Parathyroid adenoma (tissue), 2 donors: ENCODE data around the gene FSD2.

Experiments
- H2AFZ ChIP-seq: fragments of 300-600 bp; sonication (generic); one replicate; pipeline ENCODE4 v1.7.0; 2017; ENCODE audit warnings: antibody characterized with exemption, mild to moderate bottlenecking
- H3K27ac ChIP-seq: fragments of 300-600 bp; sonication (generic); one replicate; pipeline ENCODE4 v1.7.0; 2017
- H3K27me3 ChIP-seq: fragments of 300-600 bp; sonication (generic); one replicate; pipeline ENCODE4 v1.7.0; 2017; ENCODE audit warnings: low read length; ENCODE audit not compliant: control insufficient read depth, insufficient read depth
- H3K36me3 ChIP-seq: fragments of 300-600 bp; sonication (generic); one replicate; pipeline ENCODE4 v1.7.0; 2017; ENCODE audit warnings: low read length; ENCODE audit not compliant: control insufficient read depth, insufficient read depth
- H3K4me1 ChIP-seq: fragments of 300-600 bp; sonication (generic); one replicate; pipeline ENCODE4 v1.7.0; 2017; ENCODE audit warnings: control low read depth
- H3K4me2 ChIP-seq: fragments of 300-600 bp; sonication (generic); one replicate; pipeline ENCODE4 v1.7.0; 2017; ENCODE audit warnings: low read length
- H3K4me3 ChIP-seq: fragments of 300-600 bp; sonication (generic); one replicate; pipeline ENCODE4 v1.7.0; 2017; ENCODE audit warnings: low read depth, low read length
- H3K79me2 ChIP-seq: fragments of 300-600 bp; sonication (generic); one replicate; pipeline ENCODE4 v1.7.0; 2017; ENCODE audit warnings: control low read depth
- H3K9ac ChIP-seq: fragments of 300-600 bp; sonication (generic); one replicate; pipeline ENCODE4 v1.7.0; 2017; ENCODE audit warnings: mild to moderate bottlenecking
- H3K9me3 ChIP-seq: fragments of 300-600 bp; sonication (generic); one replicate; pipeline ENCODE4 v1.7.0; 2017; ENCODE audit warnings: low read length; ENCODE audit not compliant: control insufficient read depth
- TF ChIP-seq, protein P1 (sequence below): fragments of 300-600 bp; sonication (generic); IDR thresholded peaks from one replicate; pipeline ENCODE4 v1.7.0; 2017; ENCODE audit warnings: antibody characterized with exemption, mild to moderate bottlenecking
- donor health status: primary hyperparathyroidism.

FSD2 gene

DNA sequence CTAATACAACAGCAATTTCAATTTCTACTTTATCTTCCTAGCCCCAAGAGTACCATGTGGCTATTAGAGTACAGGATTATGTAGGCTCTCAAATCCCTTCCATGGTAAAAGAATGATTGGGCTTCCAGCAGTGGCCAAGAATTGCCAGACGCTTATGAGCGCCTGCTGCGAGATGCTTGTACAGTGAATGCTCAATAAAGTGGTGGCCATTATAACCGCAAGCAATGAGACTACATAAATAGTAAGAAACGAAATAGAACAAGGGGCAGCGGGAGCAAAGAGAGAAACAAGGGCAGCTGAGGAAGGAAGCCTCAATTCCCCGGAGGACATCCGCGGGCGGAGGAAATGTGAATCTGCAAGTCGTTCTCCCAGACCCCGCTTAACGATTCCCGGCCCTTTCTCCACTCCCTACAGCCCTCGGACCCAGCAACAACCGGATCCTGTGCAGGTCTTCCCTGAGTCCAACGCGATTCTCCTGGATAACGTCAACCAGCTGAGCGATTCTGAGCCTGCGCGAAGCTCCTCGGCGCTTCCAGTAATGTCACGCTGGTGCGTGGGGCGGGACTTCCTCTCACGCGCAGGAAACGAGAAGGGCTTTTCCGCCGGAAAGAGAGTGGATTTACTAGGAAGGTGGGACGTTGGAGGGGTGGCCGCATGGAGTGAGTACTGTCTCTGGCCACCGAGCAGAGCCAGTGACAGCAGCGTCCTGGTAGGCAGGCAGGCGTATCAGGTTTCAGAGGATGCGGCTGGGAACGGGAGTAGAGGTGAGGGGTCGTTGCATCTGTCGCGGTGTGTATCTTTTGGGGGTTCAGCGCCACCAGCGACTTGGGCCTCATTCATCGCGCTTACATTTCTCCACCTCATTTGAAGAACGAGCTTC is 55.7 kb downstream of the FSD2 start:
- H3K27me3 ChIP-seq: no peaks in the 10 kb centered on the region
- H2AFZ ChIP-seq: peak overlapping the region; percentile 86
- no peaks in the 10 kb centered on the region for H3K36me3 ChIP-seq
- no peaks in the 10 kb centered on the region for H3K9me3 ChIP-seq
- no peak overlapping the region for H3K9ac ChIP-seq
- H3K4me1 ChIP-seq: no peaks in the 10 kb centered on the region
- H3K4me2 ChIP-seq: peak overlapping the region; percentile 95
- TF ChIP-seq, protein P1, sequence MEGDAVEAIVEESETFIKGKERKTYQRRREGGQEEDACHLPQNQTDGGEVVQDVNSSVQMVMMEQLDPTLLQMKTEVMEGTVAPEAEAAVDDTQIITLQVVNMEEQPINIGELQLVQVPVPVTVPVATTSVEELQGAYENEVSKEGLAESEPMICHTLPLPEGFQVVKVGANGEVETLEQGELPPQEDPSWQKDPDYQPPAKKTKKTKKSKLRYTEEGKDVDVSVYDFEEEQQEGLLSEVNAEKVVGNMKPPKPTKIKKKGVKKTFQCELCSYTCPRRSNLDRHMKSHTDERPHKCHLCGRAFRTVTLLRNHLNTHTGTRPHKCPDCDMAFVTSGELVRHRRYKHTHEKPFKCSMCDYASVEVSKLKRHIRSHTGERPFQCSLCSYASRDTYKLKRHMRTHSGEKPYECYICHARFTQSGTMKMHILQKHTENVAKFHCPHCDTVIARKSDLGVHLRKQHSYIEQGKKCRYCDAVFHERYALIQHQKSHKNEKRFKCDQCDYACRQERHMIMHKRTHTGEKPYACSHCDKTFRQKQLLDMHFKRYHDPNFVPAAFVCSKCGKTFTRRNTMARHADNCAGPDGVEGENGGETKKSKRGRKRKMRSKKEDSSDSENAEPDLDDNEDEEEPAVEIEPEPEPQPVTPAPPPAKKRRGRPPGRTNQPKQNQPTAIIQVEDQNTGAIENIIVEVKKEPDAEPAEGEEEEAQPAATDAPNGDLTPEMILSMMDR: no peak
- peaks cover 5% of the 10 kb centered on the region for H3K79me2 ChIP-seq
- peak overlapping the region; percentile 90 for H3K27ac ChIP-seq
- peak overlapping the region; percentile 79 for H3K4me3 ChIP-seq

- no peaks in the 10 kb centered on the region for H3K4me1 ChIP-seq
- H3K4me3 ChIP-seq: no peak overlapping the region
- H3K9ac ChIP-seq: no peak overlapping the region
- H3K36me3 ChIP-seq: no peaks in the 10 kb centered on the region
- no peak overlapping the region for H3K27ac ChIP-seq
- no peak overlapping the region for H2AFZ ChIP-seq
- TF ChIP-seq, protein P1: no peak
- no peaks in the 10 kb centered on the region for H3K27me3 ChIP-seq
- peaks cover 5% of the 10 kb centered on the region for H3K79me2 ChIP-seq
- H3K4me2 ChIP-seq: no peak overlapping the region
- no peaks in the 10 kb centered on the region for H3K9me3 ChIP-seq
Measured at GRCh38 chr15:82748315-82748714, 57.6 kb downstream of the FSD2 start.

GRCh38 chr15:82743810-82744209 is 62.1 kb downstream of the FSD2 start:
- Histone ChIP-seq H3K4me2 (no peak overlapping the region), H3K4me3 (no peak overlapping the region)
- TF ChIP-seq, protein P1: no peak

GRCh38 chr15:82742134-82742533 is 63.7 kb downstream of the FSD2 start:
- Histone ChIP-seq H3K79me2 (no peaks in the 10 kb centered on the region), H2AFZ (no peak overlapping the region), H3K9me3 (no peaks in the 10 kb centered on the region), H3K4me1 (no peaks in the 10 kb centered on the region), H3K4me3 (no peak overlapping the region), H3K27me3 (no peaks in the 10 kb centered on the region), H3K9ac (no peak overlapping the region), H3K27ac (no peak overlapping the region), H3K4me2 (no peak overlapping the region), H3K36me3 (no peaks in the 10 kb centered on the region)
- TF ChIP-seq, protein P1: no peak

More at GRCh38 chr15:82743810-82744209, 62.1 kb downstream of the FSD2 start:
- H3K9ac ChIP-seq: no peak overlapping the region
- H3K79me2 ChIP-seq: no peaks in the 10 kb centered on the region
- H3K36me3 ChIP-seq: no peaks in the 10 kb centered on the region
- no peaks in the 10 kb centered on the region for H3K4me1 ChIP-seq
- H3K27me3 ChIP-seq: no peaks in the 10 kb centered on the region
- H3K27ac ChIP-seq: no peak overlapping the region
- no peaks in the 10 kb centered on the region for H3K9me3 ChIP-seq
- H2AFZ ChIP-seq: no peak overlapping the region

GRCh38 chr15:82739086-82739485 is 66.8 kb downstream of the FSD2 start:
- no peak overlapping the region for H3K4me2 ChIP-seq
- H3K27me3 ChIP-seq: no peaks in the 10 kb centered on the region
- H2AFZ ChIP-seq: no peak overlapping the region
- TF ChIP-seq, protein P1: no peak
- H3K36me3 ChIP-seq: no peaks in the 10 kb centered on the region
- H3K4me1 ChIP-seq: no peaks in the 10 kb centered on the region
- H3K79me2 ChIP-seq: no peaks in the 10 kb centered on the region
- no peaks in the 10 kb centered on the region for H3K9me3 ChIP-seq
- H3K27ac ChIP-seq: no peak overlapping the region
- no peak overlapping the region for H3K9ac ChIP-seq
- H3K4me3 ChIP-seq: no peak overlapping the region
